Mesenchymal stem cell (in vitro differentiated cells and primary cell): ENCODE data around the gene TCF21.

Source experiments
- DNase-seq: peaks from one replicate; pipeline ENCODE4 v3.0.0-alpha.2; 2013
- H2AFZ ChIP-seq: one replicate; pipeline ENCODE4 v1.6.1; 2013; ENCODE audit warnings: low read depth, mild to moderate bottlenecking, control low read depth, inconsistent platforms, low read length, moderate library complexity
- H2AK5ac ChIP-seq: 2 replicates; pipeline ENCODE4 v1.6.1; 2013; ENCODE audit warnings: low read length, moderate library complexity, mild to moderate bottlenecking, inconsistent platforms; ENCODE audit not compliant: severe bottlenecking
- H2BK120ac ChIP-seq: one replicate; pipeline ENCODE4 v1.6.1; 2013; ENCODE audit warnings: low read depth, mild to moderate bottlenecking, inconsistent platforms, low read length, moderate library complexity
- H2BK12ac ChIP-seq, 2 experiments: one replicate each; pipeline ENCODE4 v1.6.1; 2013; ENCODE audit warnings: inconsistent platforms in 2 of 2, low read length in 2 of 2, mild to moderate bottlenecking in 2 of 2, moderate library complexity in 2 of 2, control low read depth in 1 of 2
- H2BK15ac ChIP-seq: one replicate; pipeline ENCODE4 v1.6.1; 2013; ENCODE audit warnings: mild to moderate bottlenecking, low read depth, inconsistent platforms; ENCODE audit not compliant: poor library complexity, severe bottlenecking
- H2BK5ac ChIP-seq: 2 replicates; pipeline ENCODE4 v1.6.1; 2013; ENCODE audit warnings: low read depth, mild to moderate bottlenecking, low read length, control low read depth, inconsistent platforms; ENCODE audit not compliant: poor library complexity, severe bottlenecking
- H3K14ac ChIP-seq, 2 experiments: one replicate each; pipeline ENCODE4 v1.6.1; 2013; ENCODE audit warnings: inconsistent platforms in 2 of 2, low read length in 2 of 2, control low read depth in 1 of 2, mild to moderate bottlenecking in 1 of 2, moderate library complexity in 1 of 2
- H3K18ac ChIP-seq, 2 experiments: one replicate each; pipeline ENCODE4 v1.6.1; 2013; ENCODE audit warnings: inconsistent platforms in 2 of 2, low read length in 2 of 2, control low read depth in 1 of 2, low read depth in 1 of 2, mild to moderate bottlenecking in 1 of 2
- H3K23ac ChIP-seq, 2 experiments: one replicate each; pipeline ENCODE4 v1.6.1; 2013; ENCODE audit warnings: inconsistent platforms in 2 of 2, low read length in 2 of 2, mild to moderate bottlenecking in 2 of 2, moderate library complexity in 2 of 2, control low read depth in 1 of 2
- H3K27ac ChIP-seq: 2 replicates; pipeline ENCODE4 v1.5.1; 2013; ENCODE audit warnings: mild to moderate bottlenecking, moderate library complexity, low read length, control low read depth, inconsistent platforms; ENCODE audit not compliant: poor library complexity, severe bottlenecking
- H3K27me3 ChIP-seq, 2 experiments: 2 replicates each; pipeline versions ENCODE4 v1.6.1 to v1.7.0; 2013; ENCODE audit warnings: low read length in 2 of 2, mild to moderate bottlenecking in 2 of 2, moderate library complexity in 2 of 2, control low read depth in 1 of 2, inconsistent platforms in 1 of 2; ENCODE audit not compliant: control insufficient read depth in 1 of 2, insufficient read depth in 1 of 2
- H3K36me3 ChIP-seq, 2 experiments: 2 replicates each; pipeline versions ENCODE4 v1.6.1 to v1.7.0; 2013; ENCODE audit warnings: low read length in 2 of 2, control low read depth in 1 of 2, inconsistent platforms in 1 of 2, low read depth in 1 of 2, mild to moderate bottlenecking in 1 of 2; ENCODE audit not compliant: insufficient read depth in 2 of 2, control insufficient read depth in 1 of 2
- H3K4ac ChIP-seq, 2 experiments: one replicate each; pipeline ENCODE4 v1.6.1; 2013; ENCODE audit warnings: inconsistent platforms in 2 of 2, low read length in 2 of 2, mild to moderate bottlenecking in 2 of 2, moderate library complexity in 2 of 2, control low read depth in 1 of 2, low read depth in 1 of 2
- H3K4me1 ChIP-seq: 2 replicates; pipeline ENCODE4 v1.6.1; 2013; ENCODE audit warnings: low read depth, low read length, control low read depth; ENCODE audit not compliant: control insufficient read depth, insufficient read depth
- H3K4me2 ChIP-seq: 2 replicates; pipeline ENCODE4 v1.6.1; 2013; ENCODE audit warnings: low read length, mild to moderate bottlenecking, inconsistent platforms; ENCODE audit not compliant: poor library complexity, severe bottlenecking
- H3K4me3 ChIP-seq, 2 experiments: 2 replicates each; pipeline versions ENCODE4 v1.5.1 to v1.7.0; 2013; ENCODE audit warnings: low read length in 2 of 2, mild to moderate bottlenecking in 2 of 2, control low read depth in 1 of 2, low read depth in 1 of 2; ENCODE audit not compliant: insufficient read depth in 1 of 2
- H3K79me1 ChIP-seq: replicated peaks from 2 replicates; pipeline ENCODE4 v1.6.1; 2013; ENCODE audit warnings: mild to moderate bottlenecking, control low read depth, low read length, inconsistent platforms; ENCODE audit not compliant: poor library complexity, severe bottlenecking
- H3K9ac ChIP-seq: 2 replicates; pipeline ENCODE4 v1.7.0; 2013; ENCODE audit warnings: mild to moderate bottlenecking, low read length, moderate library complexity
- H3K9me3 ChIP-seq: 2 replicates; pipeline ENCODE4 v1.7.0; 2013; ENCODE audit warnings: mild to moderate bottlenecking, low read length; ENCODE audit not compliant: control insufficient read depth
- H4K8ac ChIP-seq: one replicate; pipeline ENCODE4 v1.6.1; 2013; ENCODE audit warnings: inconsistent platforms, mild to moderate bottlenecking, low read length, moderate library complexity
- H4K91ac ChIP-seq: one replicate; pipeline ENCODE4 v1.6.1; 2013; ENCODE audit warnings: mild to moderate bottlenecking, low read length, inconsistent platforms
- WGBS: methylation state at CpG from one replicate; pipeline ENCODE4 v1.1.7; 2013; ENCODE audit warnings: mixed read lengths; 5-methylcytosine and 5-hydroxymethylcytosine counted together

Gene TCF21

DNA sequence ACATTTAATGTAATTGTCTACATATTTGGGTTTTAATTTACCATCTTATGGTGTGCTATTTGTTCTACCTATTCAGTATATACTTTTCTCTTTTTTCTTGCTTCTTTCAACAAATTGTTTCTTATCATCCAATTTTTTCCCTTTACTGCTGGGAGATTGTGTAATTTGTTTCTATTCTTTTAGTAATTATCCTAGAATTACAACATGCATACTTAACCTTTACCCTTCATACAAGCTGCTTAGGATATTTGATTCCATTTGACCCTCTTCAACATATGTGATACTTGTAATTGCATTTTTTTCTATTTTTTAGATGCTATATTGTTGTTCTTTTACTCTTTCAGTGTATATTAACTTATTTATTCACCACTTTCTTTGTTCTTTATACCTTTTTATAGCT, 49.0 kb downstream of the TCF21 start:
- Histone ChIP-seq H2BK12ac (no peak overlapping the region), H3K4me1 (no peaks in the 10 kb centered on the region), H3K4me3 (no peak overlapping the region), H3K18ac (no peak overlapping the region), H2AFZ (no peak overlapping the region), H2AK5ac (no peak overlapping the region), H3K9ac (no peak overlapping the region), H3K36me3 (no peaks in the 10 kb centered on the region), H3K4ac (no peak overlapping the region), H3K23ac (no peak overlapping the region), H3K4me2 (no peak overlapping the region), H3K27ac (no peak overlapping the region), H3K79me1 (no peaks in the 10 kb centered on the region), H3K14ac (no peak overlapping the region), H2BK120ac (no peak overlapping the region), H3K27me3 (no peaks in the 10 kb centered on the region), H2BK5ac (no peak overlapping the region), H3K9me3 (peaks cover 6% of the 10 kb centered on the region), H4K8ac (no peak overlapping the region), H2BK15ac (no peak overlapping the region), H4K91ac (no peak overlapping the region)
- DNase-seq: no peak

DNA sequence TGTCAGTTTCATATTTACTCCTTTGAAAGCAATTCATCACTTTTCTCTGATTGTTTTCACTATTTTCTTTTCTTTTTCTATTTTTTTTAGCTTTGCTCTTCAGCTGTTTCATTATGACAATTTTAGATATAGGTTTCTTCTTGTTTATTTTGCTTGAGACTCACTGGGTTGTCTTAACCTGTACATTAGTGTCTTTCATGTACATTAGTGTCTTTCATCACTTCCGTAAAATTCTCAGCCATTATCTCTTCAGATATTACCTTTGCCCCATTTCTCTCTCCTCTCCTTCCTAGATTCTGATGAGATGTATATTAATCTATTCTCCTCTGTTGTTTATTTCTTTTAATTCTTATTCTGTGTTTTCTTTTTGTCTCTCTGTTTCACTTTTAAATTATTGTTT, 49.6 kb downstream of the TCF21 start:
- H2AFZ ChIP-seq: no peak overlapping the region
- WGBS: 100% methylated on average over 1 of the region's 1 CpG
- no peaks in the 10 kb centered on the region for H3K79me1 ChIP-seq
- H3K14ac ChIP-seq: no peak overlapping the region
- no peak overlapping the region for H3K4me2 ChIP-seq
- H4K8ac ChIP-seq: no peak overlapping the region
- H3K9me3 ChIP-seq: peaks cover 4% of the 10 kb centered on the region
- no peak overlapping the region for H3K23ac ChIP-seq
- no peak overlapping the region for H3K18ac ChIP-seq
- no peak overlapping the region for H2AK5ac ChIP-seq
- no peak overlapping the region for H4K91ac ChIP-seq
- H3K4me3 ChIP-seq: no peak overlapping the region
- H3K27ac ChIP-seq: no peak overlapping the region
- H2BK15ac ChIP-seq: no peak overlapping the region
- no peaks in the 10 kb centered on the region for H3K36me3 ChIP-seq
- no peaks in the 10 kb centered on the region for H3K27me3 ChIP-seq
- no peak for DNase-seq
- no peak overlapping the region for H2BK12ac ChIP-seq
- H2BK5ac ChIP-seq: no peak overlapping the region
- no peaks in the 10 kb centered on the region for H3K4me1 ChIP-seq
- no peak overlapping the region for H2BK120ac ChIP-seq
- H3K4ac ChIP-seq: no peak overlapping the region
- H3K9ac ChIP-seq: no peak overlapping the region

DNA sequence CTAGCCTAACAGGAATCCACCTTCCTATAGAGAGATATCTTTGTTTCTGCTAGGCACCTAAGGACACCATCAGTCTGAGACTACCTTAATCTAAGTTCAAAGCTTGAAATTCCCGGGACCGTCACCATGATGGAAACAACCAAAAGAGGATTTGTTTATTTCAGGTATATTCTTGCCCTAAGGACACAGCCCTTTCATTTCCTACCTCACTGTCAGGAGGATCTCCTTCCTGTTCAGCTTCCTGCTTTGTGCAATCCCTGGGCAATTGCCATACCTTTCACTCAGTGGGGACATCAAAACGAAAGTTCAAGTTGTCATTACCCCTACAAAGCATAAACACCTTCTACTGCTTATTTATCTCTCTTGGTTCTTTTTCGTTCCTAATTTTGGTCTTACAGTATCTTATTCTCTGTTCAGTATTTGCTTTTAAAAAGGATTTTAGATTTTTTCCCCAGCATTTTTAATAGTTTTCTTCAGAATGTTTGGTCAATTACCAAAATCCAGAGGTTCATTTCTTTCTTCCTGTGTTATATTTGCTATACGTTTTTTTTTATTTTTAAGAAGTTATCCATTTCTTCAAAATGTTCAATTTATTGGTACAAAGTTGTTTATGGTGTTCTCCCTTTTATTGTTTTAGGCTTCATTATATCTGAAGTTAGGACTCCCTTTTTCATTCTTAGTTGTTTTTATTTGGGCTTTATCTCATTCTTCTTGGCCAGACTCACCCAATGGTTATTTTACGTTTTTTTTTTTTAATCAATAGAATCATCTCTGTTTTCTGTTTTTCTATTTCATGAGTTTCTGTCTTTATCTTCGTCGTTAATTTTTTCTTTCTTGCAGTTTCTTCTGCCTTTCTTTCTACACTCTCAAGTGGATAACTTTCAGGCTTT, 51.1 kb downstream of the TCF21 start:
- no peak for DNase-seq

More for the DNA sequence above, 51.1 kb downstream of the TCF21 start:
- Histone ChIP-seq H3K79me1 (no peaks in the 10 kb centered on the region), H2BK5ac (no peak overlapping the region), H3K18ac (no peak overlapping the region), H2BK12ac (no peak overlapping the region), H2BK15ac (no peak overlapping the region), H2BK120ac (no peak overlapping the region), H3K9me3 (peaks cover 4% of the 10 kb centered on the region), H3K4me2 (no peak overlapping the region), H3K27ac (no peak overlapping the region), H3K23ac (no peak overlapping the region), H2AK5ac (no peak overlapping the region), H3K4me1 (no peaks in the 10 kb centered on the region), H3K4ac (no peak overlapping the region), H4K8ac (no peak overlapping the region), H3K27me3 (no peaks in the 10 kb centered on the region), H4K91ac (no peak overlapping the region), H3K14ac (no peak overlapping the region), H3K36me3 (no peaks in the 10 kb centered on the region), H2AFZ (no peak overlapping the region), H3K9ac (no peak overlapping the region), H3K4me3 (no peak overlapping the region)
- WGBS: 83% methylated on average over 6 of the region's 8 CpGs
